Neural progenitor cell (in vitro differentiated cells): Measurements from ENCODE around the gene BGN.

Experiments used
- CTCF ChIP-seq: fragments of 200-600 bp; sonication (generic); IDR thresholded peaks from 2 replicates; pipeline ENCODE4 v1.5.1; 2017; ENCODE audit warnings: antibody characterized with exemption, mild to moderate bottlenecking
- EZH2 ChIP-seq: fragments of 200-600 bp; sonication (generic); IDR thresholded peaks from 2 replicates; pipeline ENCODE4 v1.6.1; 2017; ENCODE audit warnings: antibody characterized with exemption, mild to moderate bottlenecking, moderate library complexity

- TF ChIP-seq CTCF (no peak), EZH2 (no peak)
Measured at GRCh38 chrX:153509592-153509991, 14.8 kb downstream of the BGN start.
